Testis (tissue), 2 donors: Measurements from ENCODE around the gene MOGAT3.

Experiments used
- POLR2A ChIP-seq: fragments of 450-650 bp; IDR thresholded peaks from one replicate; pipeline ENCODE4 v1.6.1; 2017; ENCODE audit warnings: antibody characterized with exemption, mild to moderate bottlenecking, moderate library complexity
- TF ChIP-seq, protein P1 (sequence below), 3 experiments: fragments of 450-650 bp in 2 of 3; fragments of 200-600 bp in 1 of 3; sonication (generic) in 1 of 3; IDR thresholded peaks; one replicate each; pipeline ENCODE4 v1.5.1; 2016 to 2019; ENCODE audit warnings: antibody characterized with exemption in 3 of 3, mild to moderate bottlenecking in 2 of 3, moderate library complexity in 1 of 3

- TF ChIP-seq, protein P1, sequence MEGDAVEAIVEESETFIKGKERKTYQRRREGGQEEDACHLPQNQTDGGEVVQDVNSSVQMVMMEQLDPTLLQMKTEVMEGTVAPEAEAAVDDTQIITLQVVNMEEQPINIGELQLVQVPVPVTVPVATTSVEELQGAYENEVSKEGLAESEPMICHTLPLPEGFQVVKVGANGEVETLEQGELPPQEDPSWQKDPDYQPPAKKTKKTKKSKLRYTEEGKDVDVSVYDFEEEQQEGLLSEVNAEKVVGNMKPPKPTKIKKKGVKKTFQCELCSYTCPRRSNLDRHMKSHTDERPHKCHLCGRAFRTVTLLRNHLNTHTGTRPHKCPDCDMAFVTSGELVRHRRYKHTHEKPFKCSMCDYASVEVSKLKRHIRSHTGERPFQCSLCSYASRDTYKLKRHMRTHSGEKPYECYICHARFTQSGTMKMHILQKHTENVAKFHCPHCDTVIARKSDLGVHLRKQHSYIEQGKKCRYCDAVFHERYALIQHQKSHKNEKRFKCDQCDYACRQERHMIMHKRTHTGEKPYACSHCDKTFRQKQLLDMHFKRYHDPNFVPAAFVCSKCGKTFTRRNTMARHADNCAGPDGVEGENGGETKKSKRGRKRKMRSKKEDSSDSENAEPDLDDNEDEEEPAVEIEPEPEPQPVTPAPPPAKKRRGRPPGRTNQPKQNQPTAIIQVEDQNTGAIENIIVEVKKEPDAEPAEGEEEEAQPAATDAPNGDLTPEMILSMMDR (IDR thresholded peaks at IDR 0.05): no peak
- TF ChIP-seq POLR2A: no peak
Observed at GRCh38 chr7:101164071-101164840, 36.6 kb downstream of the MOGAT3 start.
